GM19099 (cell line): ENCODE data around the gene WSCD2.

Experiments
- POLR2A ChIP-seq: IDR thresholded peaks from 3 replicates; pipeline ENCODE4 v1.6.1; 2011; ENCODE audit warnings: low read depth; ENCODE audit not compliant: insufficient read length; ENCODE audit errors: extremely low read depth

The WSCD2 gene

DNA sequence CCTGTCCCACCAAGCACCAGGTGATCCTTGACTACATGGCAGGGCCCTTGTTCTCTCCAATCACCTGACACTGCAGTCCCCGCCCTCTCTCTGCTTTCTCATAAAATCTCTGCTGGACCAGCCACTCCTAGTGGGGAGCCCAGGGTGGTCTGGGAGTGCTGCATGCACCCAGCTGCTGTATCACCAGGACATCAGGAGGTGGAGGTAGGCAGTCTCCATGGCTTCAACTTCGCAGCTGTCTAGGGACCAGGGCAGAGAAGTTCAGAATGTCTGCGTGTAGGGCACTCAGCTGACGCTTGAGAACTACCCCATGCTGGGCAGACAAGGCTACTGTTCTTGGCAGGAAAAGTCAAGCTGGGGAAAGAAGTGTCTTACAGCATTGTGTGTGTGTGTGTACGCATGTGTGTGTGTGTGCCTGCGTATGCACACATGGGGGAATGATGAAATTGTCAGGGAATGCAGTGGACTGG lies 2.6 kb downstream of the WSCD2 start:
- no peak for TF ChIP-seq POLR2A

DNA sequence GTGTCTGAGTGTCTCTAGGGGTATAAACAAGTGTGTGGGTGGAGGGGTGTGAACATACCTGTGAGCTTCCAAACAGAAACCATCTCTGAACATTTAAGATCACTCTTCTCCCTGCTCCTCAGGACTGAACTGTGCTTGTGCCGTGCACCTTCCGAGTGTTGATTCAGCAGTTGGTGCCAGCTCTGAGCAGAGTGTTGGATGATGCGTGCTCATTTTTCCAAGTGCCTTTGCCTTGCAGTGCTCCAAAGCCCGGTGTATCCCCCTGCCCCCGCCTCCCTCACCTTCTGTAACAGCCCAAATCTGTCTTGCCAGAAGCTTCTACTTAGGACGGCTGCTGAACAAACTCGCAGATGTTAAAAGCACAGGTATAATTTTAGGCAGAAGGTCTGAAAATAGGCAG lies 4.4 kb downstream of the WSCD2 start:
- TF ChIP-seq POLR2A: no peak

DNA sequence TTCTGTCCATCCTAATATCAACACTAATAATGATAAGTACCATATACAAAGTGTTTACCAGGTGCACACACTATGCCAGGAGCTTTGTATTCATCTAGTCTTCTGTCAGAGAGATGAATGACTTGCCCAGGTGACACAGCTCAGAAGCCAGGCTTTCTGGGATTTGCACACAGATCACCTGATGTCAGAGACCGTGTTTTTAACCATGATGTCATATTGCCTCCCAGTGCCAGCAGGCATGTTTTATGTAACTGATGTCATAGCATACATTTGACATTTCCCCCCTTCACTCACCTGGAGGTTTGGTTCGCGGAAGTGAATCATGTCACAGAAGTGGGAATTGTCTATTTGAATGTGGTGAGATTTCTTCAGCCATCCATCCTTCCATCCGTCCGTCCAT lies 5.7 kb downstream of the WSCD2 start:
- no peak for TF ChIP-seq POLR2A

DNA sequence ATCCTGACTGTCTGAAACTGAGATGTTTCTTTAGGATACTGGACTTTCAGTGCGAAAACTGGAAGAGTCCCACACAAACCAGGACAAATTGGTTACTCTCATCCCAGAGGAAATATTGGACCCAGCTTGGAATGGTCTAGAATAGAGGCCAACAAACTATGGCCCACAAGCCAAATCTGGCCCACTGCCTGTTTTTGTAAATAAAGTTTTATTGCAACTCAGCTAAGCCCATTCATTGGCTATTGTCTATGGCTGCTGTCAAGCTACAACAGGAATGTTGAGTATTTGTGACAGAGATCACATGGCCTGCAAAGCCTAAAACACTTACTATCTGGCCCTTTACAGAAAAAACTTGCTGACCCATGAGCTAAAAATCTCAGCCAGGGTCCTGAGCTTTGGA lies 6.5 kb downstream of the WSCD2 start:
- TF ChIP-seq POLR2A: no peak

DNA sequence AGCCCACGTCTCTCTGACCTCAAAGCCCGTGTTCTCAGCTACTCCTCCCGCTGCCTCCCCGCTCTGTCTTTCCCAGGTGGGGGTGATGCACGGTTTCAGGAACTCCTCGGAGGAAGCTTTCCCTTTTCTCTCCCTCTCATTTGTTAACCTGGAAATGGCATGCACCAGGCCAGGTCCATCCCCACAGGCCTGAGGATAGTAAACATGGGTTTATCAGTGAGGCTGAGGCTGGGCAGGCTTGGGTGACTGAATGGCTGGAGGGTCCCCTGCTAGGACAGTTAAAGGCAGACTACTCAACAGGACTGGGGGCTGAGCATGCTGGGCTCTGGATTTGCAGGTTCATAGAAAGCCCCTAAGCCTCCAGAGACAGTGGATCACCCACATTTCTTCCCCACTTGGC lies 7.6 kb downstream of the WSCD2 start:
- no peak for TF ChIP-seq POLR2A

DNA sequence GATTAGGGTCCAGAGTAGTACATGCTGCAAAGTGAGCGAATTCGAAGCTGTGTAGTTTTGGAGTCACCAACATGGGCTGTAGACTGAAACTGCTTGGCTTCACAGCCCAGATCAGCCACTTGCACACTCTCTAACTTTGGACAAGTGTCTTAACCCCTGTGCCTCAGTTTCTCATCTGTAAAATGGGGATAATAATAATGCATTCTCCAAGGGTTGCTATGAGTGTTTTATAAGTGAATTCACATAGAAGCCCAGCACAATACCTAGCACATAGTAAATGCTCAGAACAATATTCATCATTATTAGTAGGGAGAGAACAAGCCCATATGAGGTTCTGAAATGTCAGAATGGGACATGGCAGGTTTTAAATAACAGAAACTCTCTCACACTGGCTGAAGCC lies 10.4 kb downstream of the WSCD2 start:
- TF ChIP-seq POLR2A: no peak

DNA sequence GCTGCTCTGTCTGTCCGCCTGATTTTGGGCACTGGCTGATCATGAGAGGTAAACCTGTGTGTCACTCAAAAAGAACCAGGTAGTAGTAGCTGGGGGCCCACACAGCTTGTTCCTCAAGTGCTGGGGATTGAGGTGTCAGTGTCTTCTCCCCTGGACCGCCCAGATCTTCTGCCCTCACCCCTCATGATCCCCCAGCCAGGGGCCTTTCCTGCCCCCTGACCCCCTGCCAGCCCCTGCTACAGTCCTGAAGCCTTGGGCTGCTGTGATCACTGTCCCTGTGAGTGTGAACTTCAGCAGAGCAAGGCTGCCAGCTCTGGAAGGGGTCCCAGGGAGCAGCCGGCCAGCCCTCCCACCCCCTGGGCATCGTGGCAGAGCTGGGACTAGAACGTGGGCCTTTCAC lies 11.4 kb downstream of the WSCD2 start:
- TF ChIP-seq POLR2A: no peak

DNA sequence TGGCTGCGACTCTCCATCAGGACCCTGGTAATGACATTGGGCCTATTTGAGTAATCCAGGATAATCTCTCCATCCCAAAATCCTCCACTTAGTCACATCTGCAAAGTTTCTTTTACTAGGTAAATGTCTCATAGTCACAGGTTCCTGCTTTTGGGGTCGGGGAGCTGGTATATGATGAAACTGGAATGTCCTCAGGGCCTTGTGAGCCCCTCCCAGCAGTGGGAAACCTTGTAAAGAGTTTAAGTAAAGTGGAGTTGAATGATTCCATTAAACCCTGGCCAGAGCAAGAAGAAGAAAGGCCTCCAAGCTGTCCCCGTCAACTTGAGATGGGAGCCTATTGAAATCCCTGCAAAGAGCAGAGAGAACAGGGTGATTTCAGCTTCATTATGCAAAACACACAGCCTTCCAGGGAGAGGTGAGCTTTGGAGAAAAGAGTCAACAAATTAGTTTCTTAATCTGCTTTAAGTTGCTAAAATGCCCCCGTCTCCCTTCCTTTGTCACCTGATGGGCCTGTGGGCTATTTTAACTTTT lies 12.6 kb downstream of the WSCD2 start:
- no peak for TF ChIP-seq POLR2A

DNA sequence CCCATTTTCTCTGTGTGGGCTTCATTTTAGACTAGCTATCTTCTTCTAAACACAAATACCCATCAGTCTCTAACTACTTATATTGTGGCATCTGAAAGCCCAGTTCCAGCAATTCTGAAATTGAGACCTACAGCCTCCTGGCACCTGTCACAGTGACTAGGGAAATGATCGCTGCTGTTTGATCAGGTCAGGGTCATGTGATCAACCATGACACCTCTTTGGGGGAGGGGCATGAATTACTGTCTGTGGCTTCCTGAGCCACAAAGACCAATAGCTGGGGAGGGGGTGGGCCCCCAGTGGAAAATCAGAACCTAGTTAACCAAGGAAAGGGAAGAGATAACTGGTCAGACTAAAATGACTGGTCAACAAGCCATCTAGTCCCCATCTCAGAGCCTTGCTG lies 14.1 kb downstream of the WSCD2 start:
- TF ChIP-seq POLR2A: no peak

DNA sequence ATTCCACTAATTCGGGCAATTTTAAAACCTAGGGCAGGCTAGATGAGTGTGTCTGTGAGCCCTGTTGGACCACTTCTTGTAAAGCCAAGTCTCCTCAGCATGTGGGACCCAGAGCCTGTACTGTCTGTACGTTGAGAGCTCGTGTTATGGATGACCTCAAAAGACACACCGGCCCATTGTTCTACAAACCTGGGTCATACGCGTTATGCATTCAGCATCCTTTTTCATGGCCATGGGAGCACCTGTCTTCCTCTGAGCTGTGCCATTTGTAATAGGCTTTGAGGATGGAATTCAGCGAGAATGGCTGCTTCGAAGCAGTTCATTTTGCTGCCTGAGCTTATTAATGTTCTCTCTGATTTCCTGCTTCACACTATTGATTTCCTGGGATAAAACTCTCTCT lies 15.0 kb downstream of the WSCD2 start:
- TF ChIP-seq POLR2A: no peak

DNA sequence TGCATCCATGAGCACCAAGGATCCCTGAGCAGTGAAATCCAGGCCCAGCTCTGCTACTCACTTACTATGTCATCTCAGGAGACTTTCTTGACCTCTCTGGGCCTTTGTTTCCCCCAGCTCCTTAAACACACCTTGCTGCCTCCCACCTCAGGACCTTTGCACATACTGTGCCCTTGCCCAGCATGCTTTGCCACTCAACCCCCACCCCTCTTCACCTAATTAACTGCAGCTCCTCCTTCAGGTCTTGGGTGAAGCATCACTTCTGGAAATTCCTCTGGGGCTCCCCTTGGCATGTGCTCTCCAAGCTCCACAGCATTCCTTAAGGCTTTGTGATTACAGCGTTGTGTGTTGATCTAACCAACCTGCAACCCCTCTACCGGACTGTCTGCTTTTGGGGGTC lies 15.9 kb downstream of the WSCD2 start:
- TF ChIP-seq POLR2A: no peak

DNA sequence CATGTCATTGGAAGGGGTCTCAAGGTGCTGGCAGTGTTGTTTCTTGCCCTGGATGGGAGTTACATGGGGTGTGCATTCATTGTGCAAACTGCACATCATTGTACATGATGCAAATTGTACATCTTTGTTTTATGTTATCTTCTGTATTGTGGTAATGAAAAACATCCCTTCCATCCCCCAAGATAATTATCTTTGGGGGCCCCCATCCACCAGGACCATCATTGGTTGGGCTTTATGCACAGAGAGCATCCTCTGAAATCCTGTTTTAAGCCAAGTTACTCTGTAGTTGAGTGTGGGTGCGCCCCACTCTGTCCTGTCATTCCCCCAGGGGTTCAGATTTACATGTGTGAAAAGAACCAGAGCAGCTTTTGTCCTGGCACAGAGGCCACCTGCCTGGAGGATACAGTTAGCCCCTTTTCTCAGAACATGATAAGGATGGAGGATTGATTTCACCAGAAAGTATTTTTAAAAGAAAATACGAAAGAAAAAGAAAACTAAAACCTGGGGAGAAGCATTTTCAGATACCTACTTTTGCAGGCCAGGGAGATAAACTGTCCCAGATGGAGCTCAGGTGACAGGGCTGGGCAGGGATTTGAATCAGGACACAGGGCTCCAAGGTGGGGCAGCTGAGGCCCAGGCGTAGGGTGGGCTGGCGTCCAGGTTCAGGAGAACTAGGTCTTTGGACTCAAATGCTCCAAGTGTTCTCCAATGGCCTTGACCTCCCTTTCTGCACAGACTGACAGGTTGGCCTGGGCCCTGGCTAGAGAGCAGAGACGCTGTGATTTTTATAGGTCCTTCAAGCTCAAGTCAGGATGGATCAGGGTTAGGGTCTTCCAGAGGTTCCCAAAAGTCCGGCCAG lies 17.2 kb downstream of the WSCD2 start:
- no peak for TF ChIP-seq POLR2A

DNA sequence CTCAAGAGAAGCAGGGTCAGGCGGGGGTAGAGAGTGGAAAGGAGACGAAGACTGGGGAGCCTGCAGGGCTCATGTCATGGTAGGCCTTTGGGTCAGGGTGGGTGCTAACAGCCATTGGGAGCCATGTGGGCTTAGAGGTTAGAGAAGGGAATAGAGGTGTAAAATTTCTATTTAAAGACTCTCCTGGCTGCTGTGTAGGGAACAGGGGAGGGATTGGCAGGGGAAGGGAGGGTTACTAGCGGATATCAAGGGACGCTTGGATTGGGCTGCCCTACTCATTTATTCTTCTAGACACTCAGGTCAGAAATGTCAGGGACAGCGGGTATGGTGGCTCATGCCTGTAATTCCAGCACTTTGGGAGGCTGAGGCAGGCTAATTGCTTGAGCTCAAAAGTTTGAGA lies 18.2 kb downstream of the WSCD2 start:
- no peak for TF ChIP-seq POLR2A

DNA sequence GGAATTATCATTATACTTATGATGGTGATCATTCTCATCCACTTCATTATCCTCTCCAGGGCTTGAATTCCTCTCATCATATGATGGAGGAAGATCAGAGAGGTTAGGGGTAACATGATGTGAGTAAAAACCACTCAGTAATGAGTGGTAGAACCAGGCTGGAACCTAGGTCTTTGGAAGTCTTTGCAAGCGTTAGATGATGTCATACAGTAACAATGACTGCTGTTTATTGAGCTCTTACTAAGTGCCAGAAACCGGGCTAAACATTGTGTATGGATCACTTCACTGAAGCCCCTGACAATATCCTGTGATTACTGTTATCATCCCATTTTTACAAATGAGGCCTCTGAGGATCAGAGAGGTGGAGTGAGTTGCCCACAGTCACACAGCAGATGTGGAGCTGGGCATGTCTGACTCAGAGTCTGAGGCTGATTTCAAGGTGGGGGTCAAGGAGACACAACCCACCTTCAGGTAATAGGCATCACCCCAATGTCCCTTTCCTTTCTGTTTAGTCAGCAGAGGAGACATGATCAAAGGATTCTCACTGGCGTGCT lies 19.5 kb downstream of the WSCD2 start:
- no peak for TF ChIP-seq POLR2A

DNA sequence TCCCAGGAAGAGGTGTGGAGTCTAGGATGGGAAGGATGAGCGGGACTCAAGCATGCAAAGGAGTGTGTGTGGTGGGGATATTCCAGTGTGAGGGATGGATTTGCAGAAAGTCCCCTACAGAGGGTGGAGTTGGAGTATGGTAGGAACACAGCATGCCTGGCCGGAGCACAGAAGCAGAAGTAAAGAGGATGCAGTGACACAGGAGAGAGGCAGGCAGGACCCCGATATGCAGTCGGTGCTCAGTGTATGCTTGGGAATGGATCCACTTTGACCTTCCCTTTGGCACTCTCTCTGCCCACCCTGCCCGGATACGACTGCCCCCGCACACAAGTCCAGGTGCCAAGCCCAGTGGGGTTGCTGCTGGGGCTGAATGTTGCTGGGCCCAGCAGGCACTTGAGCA lies 21.3 kb downstream of the WSCD2 start:
- no peak for TF ChIP-seq POLR2A

DNA sequence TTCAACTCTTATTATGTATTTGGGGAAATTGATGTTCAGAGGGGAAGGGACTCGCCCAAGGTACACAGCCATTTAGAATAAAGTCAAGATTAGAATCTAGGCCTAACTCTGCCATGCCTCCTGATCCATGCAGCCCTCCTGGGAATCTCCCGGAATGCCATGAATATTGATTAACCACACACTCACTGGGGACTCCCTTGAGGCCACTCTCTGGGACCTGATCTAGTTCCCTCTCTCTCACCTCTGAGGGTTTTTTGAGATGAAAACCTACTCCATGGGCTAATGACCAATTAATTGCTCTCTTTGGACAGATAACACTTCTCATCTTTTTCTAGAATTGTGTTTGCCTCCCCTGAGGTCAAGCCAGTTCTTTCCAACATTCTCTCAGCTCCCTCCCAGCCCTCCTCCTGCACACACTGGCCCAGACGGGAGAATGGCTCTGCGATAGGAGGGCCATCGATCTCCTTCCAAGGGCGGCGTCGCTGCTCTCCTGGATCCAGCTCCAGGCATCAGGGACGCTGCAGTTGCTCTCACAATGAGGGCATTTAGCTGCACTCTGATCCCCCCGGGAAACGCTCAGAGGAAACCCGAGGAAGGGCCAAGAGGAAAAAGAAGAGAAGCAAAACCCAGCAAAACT lies 22.6 kb downstream of the WSCD2 start:
- no peak for TF ChIP-seq POLR2A
